ACC112 (cell line): ENCODE results near the gene PCSK5.
A peak's percentile ranks its signal among the peaks of the same experiment; 100 is the strongest.

Experiments
- H2AFZ ChIP-seq: fragments of 200-600 bp; sonication (generic); one replicate; pipeline ENCODE4 v1.6.0; 2017; ENCODE audit warnings: antibody characterized with exemption, low read length; ENCODE audit not compliant: unreplicated experiment
- H3K27ac ChIP-seq: fragments of 200-600 bp; sonication (generic); 2 replicates; pipeline ENCODE4 v1.5.1; 2014; ENCODE audit warnings: low read depth, mild to moderate bottlenecking, antibody characterized with exemption, low read length, moderate library complexity
- H3K27me3 ChIP-seq: fragments of 200-600 bp; sonication (generic); 2 replicates; pipeline ENCODE4 v1.6.1; 2014; ENCODE audit warnings: mild to moderate bottlenecking, antibody characterized with exemption, low read length, moderate library complexity, mixed read lengths; ENCODE audit not compliant: insufficient read depth
- H3K36me3 ChIP-seq: fragments of 200-600 bp; sonication (generic); 2 replicates; pipeline ENCODE4 v1.6.1; 2016; ENCODE audit warnings: mild to moderate bottlenecking, antibody characterized with exemption, low read length, moderate library complexity, mixed read lengths; ENCODE audit not compliant: insufficient read depth
- H3K4me1 ChIP-seq: fragments of 200-600 bp; sonication (generic); one replicate; pipeline ENCODE4 v1.6.1; 2016; ENCODE audit warnings: low read length, mixed read lengths; ENCODE audit not compliant: insufficient read depth, unreplicated experiment, control insufficient read depth
- H3K4me3 ChIP-seq: fragments of 200-600 bp; sonication (generic); 2 replicates; pipeline ENCODE4 v1.5.1; 2014; ENCODE audit warnings: mild to moderate bottlenecking, low read depth, low read length
- H3K79me2 ChIP-seq: fragments of 200-600 bp; sonication (generic); one replicate; pipeline ENCODE4 v1.6.0; 2016; ENCODE audit warnings: low read length; ENCODE audit not compliant: control insufficient read depth, unreplicated experiment, insufficient read depth

The PCSK5 gene

DNA sequence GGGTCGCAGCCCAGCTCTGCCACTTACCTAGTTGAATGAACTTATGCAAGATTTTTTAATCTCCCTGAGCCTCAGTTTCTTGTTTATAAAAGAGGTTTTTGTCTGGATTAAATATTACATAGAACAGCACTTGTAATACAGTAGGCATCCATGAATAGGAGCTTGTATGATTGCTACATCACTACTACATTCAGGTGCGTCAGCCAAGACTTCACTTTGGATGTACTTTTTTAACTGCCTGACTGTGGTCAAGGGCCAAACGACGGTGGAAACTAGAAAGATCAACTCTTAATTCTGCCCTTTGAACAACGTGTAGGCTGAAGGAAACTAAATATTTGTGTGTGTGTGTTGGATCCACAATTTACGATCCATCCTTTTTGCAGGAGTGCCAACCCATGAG, 330.9 kb downstream of the PCSK5 start:
- H3K4me1 ChIP-seq = peaks cover 6% of the 10 kb centered on the region
- no peak overlapping the region for H3K4me3 ChIP-seq
- H3K27ac ChIP-seq = no peak overlapping the region
- no peak overlapping the region for H2AFZ ChIP-seq
- H3K27me3 ChIP-seq = 0 out of 2 replicates have a peak, but pooled peaks cover 4% of the 10 kb centered on the region
- H3K79me2 ChIP-seq = no peaks in the 10 kb centered on the region
- no peaks in the 10 kb centered on the region for H3K36me3 ChIP-seq

DNA sequence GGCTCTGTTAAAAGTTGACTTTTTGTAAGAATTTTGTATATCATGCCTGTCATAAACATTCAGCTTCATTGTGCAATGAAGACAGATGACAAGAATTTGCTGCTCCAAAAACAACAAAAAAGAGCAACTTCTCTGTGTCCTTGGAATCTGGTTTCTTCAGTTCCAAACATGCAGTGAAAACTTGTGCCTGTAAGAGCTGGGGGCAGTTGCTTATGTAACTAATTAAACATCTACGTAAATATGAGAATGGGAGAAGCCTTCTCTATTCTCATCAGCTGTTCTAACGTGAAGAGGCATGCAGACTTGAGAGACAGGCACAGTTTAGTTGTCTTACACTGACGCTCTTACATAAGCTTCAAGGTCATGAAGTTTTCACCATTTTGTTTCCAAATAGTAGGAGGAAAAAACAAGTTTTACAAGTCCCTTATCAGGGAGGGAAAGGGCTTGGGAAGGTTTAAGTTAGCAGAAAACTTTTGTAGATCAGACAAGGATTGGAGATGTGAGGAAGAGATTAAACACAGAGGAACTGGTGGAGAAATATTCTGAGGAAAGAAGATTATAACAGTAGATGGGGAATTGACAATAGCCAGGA, 333.4 kb downstream of the PCSK5 start:
- Histone ChIP-seq H3K36me3 (no peaks in the 10 kb centered on the region), H3K27me3 (0 out of 2 replicates have a peak, but pooled peaks cover 4% of the 10 kb centered on the region), H3K4me3 (no peak overlapping the region), H3K4me1 (no peaks in the 10 kb centered on the region), H3K27ac (no peak overlapping the region), H3K79me2 (no peaks in the 10 kb centered on the region), H2AFZ (no peak overlapping the region)

DNA sequence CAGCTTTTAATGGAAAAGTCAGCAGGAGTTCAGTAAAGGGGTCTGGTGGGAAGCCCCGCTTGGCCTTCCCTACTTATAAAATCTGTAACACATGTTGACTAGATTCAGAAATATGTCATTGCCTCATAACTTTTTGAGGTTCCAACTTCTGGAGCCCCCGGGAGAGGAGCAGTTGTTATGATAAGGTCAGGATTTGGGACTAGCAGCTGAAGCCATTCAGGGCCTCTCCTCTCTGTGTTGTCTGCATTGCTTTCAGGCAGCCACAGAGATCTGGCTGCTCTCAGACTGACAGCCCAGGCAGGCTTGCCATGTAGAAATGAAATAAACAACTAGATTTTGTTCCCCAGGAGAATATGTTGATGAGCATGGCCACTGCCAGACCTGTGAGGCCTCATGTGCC, 336.7 kb downstream of the PCSK5 start:
- no peaks in the 10 kb centered on the region for H3K36me3 ChIP-seq
- no peaks in the 10 kb centered on the region for H3K27me3 ChIP-seq
- no peak overlapping the region for H2AFZ ChIP-seq
- no peak overlapping the region for H3K27ac ChIP-seq
- no peaks in the 10 kb centered on the region for H3K4me1 ChIP-seq
- H3K79me2 ChIP-seq = no peaks in the 10 kb centered on the region
- no peak overlapping the region for H3K4me3 ChIP-seq

DNA sequence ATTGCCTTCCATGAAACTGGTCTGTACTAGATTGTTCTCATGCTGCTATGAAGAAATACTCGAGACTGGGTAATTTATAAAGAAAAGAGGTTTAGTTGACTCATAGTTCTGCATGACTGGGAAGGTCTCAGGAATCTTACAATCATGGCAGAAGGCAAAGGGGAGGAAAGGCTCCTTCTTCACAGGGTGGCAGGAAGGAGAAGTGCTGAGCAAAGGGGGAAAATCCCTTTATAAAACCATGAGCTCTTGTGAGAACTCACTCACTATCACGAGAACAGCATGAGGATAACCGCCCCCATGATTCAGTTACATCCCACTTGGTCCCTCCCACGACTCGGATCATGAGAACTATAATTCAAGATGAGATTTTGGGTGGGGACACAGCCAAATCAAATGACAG, 340.5 kb downstream of the PCSK5 start:
- no peak overlapping the region for H2AFZ ChIP-seq
- H3K27ac ChIP-seq = no peak overlapping the region
- no peak overlapping the region for H3K4me3 ChIP-seq
- no peaks in the 10 kb centered on the region for H3K4me1 ChIP-seq
- no peaks in the 10 kb centered on the region for H3K36me3 ChIP-seq
- H3K79me2 ChIP-seq = no peaks in the 10 kb centered on the region
- no peaks in the 10 kb centered on the region for H3K27me3 ChIP-seq

GRCh38 chr9:76232861-76233489, 342.5 kb downstream of the PCSK5 start:
- no peaks in the 10 kb centered on the region for H3K36me3 ChIP-seq
- H3K79me2 ChIP-seq = no peaks in the 10 kb centered on the region
- no peak overlapping the region for H3K27ac ChIP-seq
- H2AFZ ChIP-seq = no peak overlapping the region
- H3K4me1 ChIP-seq = no peaks in the 10 kb centered on the region
- H3K27me3 ChIP-seq = peaks cover 8% of the 10 kb centered on the region; the same call in 1 of the 2 replicates
- H3K4me3 ChIP-seq = no peak overlapping the region

DNA sequence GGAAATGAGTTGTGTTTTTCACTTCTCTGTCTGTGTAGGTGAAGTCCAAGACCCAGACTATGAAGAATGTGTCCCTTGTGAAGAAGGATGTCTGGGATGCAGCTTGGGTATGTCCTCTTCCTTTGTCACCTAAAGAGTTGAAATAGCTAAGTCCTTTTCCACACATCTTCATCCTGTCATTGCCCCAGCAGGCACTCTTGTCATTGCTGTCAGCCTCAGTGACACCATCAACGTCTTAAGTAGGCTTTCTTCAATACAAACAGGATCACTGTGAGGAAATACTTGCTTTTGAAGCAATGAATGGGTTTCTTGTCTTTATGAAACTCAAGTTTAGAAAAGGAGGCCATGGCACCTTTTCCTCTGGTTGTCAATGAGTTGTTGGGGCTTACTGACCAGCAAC, 350.1 kb downstream of the PCSK5 start:
- H2AFZ ChIP-seq = no peak overlapping the region
- no peaks in the 10 kb centered on the region for H3K79me2 ChIP-seq
- no peak overlapping the region for H3K4me3 ChIP-seq
- H3K27me3 ChIP-seq = peaks cover 30% of the 10 kb centered on the region
- no peaks in the 10 kb centered on the region for H3K4me1 ChIP-seq
- no peaks in the 10 kb centered on the region for H3K36me3 ChIP-seq
- H3K27ac ChIP-seq = no peak overlapping the region

DNA sequence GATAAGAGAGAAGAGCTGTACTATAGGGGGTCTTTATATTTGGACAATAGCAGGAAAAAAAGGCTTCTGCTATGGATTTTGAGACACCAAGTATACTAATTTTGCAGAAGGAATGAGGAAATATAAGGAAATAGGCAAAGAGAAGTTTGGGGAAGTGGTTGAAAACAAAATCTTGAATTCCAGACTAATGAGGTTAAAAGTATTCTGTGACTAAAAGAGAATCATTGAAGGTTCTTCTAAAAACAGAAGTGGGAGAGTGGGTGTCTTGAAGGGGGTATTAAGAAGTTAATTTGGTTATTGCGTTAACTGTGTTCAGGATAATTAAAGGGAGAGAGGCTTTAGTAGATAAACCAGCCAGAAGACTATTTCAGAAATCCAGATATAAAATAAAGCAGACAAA, 355.0 kb downstream of the PCSK5 start:
- no peaks in the 10 kb centered on the region for H3K79me2 ChIP-seq
- H3K27ac ChIP-seq = no peak overlapping the region
- H3K36me3 ChIP-seq = no peaks in the 10 kb centered on the region
- H3K27me3 ChIP-seq = peaks cover 11% of the 10 kb centered on the region
- H2AFZ ChIP-seq = no peak overlapping the region
- H3K4me3 ChIP-seq = no peak overlapping the region
- H3K4me1 ChIP-seq = no peaks in the 10 kb centered on the region

GRCh38 chr9:76246680-76247079, 356.2 kb downstream of the PCSK5 start:
- peaks cover 7% of the 10 kb centered on the region; the same call in 1 of the 2 replicates for H3K27me3 ChIP-seq
- no peak overlapping the region for H2AFZ ChIP-seq
- no peaks in the 10 kb centered on the region for H3K79me2 ChIP-seq
- no peak overlapping the region for H3K4me3 ChIP-seq
- no peaks in the 10 kb centered on the region for H3K36me3 ChIP-seq
- H3K4me1 ChIP-seq = no peaks in the 10 kb centered on the region
- H3K27ac ChIP-seq = no peak overlapping the region

- H2AFZ ChIP-seq = no peak overlapping the region
- no peak overlapping the region for H3K27ac ChIP-seq
- peaks cover 6% of the 10 kb centered on the region; the same call in 1 of the 2 replicates for H3K27me3 ChIP-seq
- H3K36me3 ChIP-seq = no peaks in the 10 kb centered on the region
- no peaks in the 10 kb centered on the region for H3K4me1 ChIP-seq
- no peaks in the 10 kb centered on the region for H3K79me2 ChIP-seq
- no peak overlapping the region for H3K4me3 ChIP-seq
Observed at GRCh38 chr9:76247426-76247825, 357.0 kb downstream of the PCSK5 start.

- no peaks in the 10 kb centered on the region for H3K27me3 ChIP-seq
- H3K4me3 ChIP-seq = no peak overlapping the region
- no peaks in the 10 kb centered on the region for H3K79me2 ChIP-seq
- H3K27ac ChIP-seq = no peak overlapping the region
- H3K4me1 ChIP-seq = no peaks in the 10 kb centered on the region
- no peaks in the 10 kb centered on the region for H3K36me3 ChIP-seq
- H2AFZ ChIP-seq = no peak overlapping the region
Observed at GRCh38 chr9:76249309-76249708, 358.8 kb downstream of the PCSK5 start.

- Histone ChIP-seq H3K4me3 (peak overlapping the region; percentile 75), H3K36me3 (no peaks in the 10 kb centered on the region), H2AFZ (peak overlapping the region; percentile 68), H3K27ac (peak overlapping the region; percentile 9; the same call in 1 of the 2 replicates), H3K79me2 (no peaks in the 10 kb centered on the region), H3K27me3 (0 out of 2 replicates have a peak, but pooled peaks cover 4% of the 10 kb centered on the region), H3K4me1 (no peaks in the 10 kb centered on the region)
Observed at GRCh38 chr9:76255781-76256455, 365.4 kb downstream of the PCSK5 start.
